NCI-H187 (cell line): ENCODE results near the gene FHIT.
"Not testable (repeated sequence)": the region's sequence is repeated elsewhere in the genome, so short reads cannot be mapped to it uniquely, and the experiment has no call there.

Source experiments
- DNase-seq, 2 experiments: peaks; one replicate each; lab custom pipeline; 2025; lab: John Stamatoyannopoulos, UW

FHIT gene

GRCh38 chr3:59829527-59829926 lies 1421.7 kb downstream of the FHIT start:
- no peak for DNase-seq

GRCh38 chr3:59824876-59825275 lies 1426.4 kb downstream of the FHIT start:
- no peak for DNase-seq

GRCh38 chr3:59821274-59821673 lies 1430.0 kb downstream of the FHIT start:
- peak in 1 of 2 experiments; percentile 15 for DNase-seq

- DNase-seq = no peak
These were observed 1430.8 kb downstream of the FHIT start for GRCh38 chr3:59820352-59820934.

- no peak for DNase-seq
These were observed 1432.3 kb downstream of the FHIT start for GRCh38 chr3:59818919-59819300.

- no peak for DNase-seq
These were observed 1433.0 kb downstream of the FHIT start for GRCh38 chr3:59818033-59818918.

- DNase-seq = no peak
These were observed 1433.7 kb downstream of the FHIT start for GRCh38 chr3:59817511-59817910.

GRCh38 chr3:59816312-59816711 lies 1434.9 kb downstream of the FHIT start:
- DNase-seq = no peak

- no peak for DNase-seq
These were observed 1438.1 kb downstream of the FHIT start for GRCh38 chr3:59813148-59813538.

- DNase-seq = no peak
These were observed 1438.8 kb downstream of the FHIT start for GRCh38 chr3:59812237-59813147.

- DNase-seq = no peak
These were observed 1440.1 kb downstream of the FHIT start for GRCh38 chr3:59811160-59811559.

- DNase-seq = no peak
These were observed 1440.6 kb downstream of the FHIT start for GRCh38 chr3:59810606-59811005.

- DNase-seq = no peak
These were observed 1441.4 kb downstream of the FHIT start for GRCh38 chr3:59809710-59810444.

- DNase-seq = no peak
These were observed 1442.2 kb downstream of the FHIT start for GRCh38 chr3:59809016-59809415.

GRCh38 chr3:59808446-59808845 lies 1442.8 kb downstream of the FHIT start:
- no peak for DNase-seq

GRCh38 chr3:59803268-59803667 lies 1448.0 kb downstream of the FHIT start:
- DNase-seq = no peak

- DNase-seq = not testable (repeated sequence)
These were observed 1448.8 kb downstream of the FHIT start for GRCh38 chr3:59802453-59802852.

GRCh38 chr3:59802045-59802444 lies 1449.2 kb downstream of the FHIT start:
- DNase-seq = no peak

- no peak for DNase-seq
These were observed 1450.8 kb downstream of the FHIT start for GRCh38 chr3:59800481-59800880.

- no peak for DNase-seq
These were observed 1452.7 kb downstream of the FHIT start for GRCh38 chr3:59798372-59799086.

- no peak for DNase-seq
These were observed 1453.7 kb downstream of the FHIT start for GRCh38 chr3:59797533-59797932.
